Measurements from ENCODE around the gene SIRPA. TPM values are rescaled to one million over a fixed set of nuclear protein-coding genes. Genes with fewer than 3 reads are reported as not detected.

The SIRPA gene
- total and polyA plus RNA-seq, 11 donors = 8.6 to 73.5 (median 28.5) TPM

- Histone ChIP-seq H3K27ac (no peak overlapping the region), H3K4me1 (no peaks in the 10 kb centered on the region), H3K36me3 (no peaks in the 10 kb centered on the region), H3K27me3 (peaks cover 0 to 34% (median 4%) of the 10 kb centered on the region in 9 donors), H3K4me3 (no peak overlapping the region), H3K9me3 (no peaks in the 10 kb centered on the region)
- TF ChIP-seq POLR2A (IDR thresholded peaks at IDR 0.05) = no peak
- TF ChIP-seq CTCF (IDR thresholded peaks at IDR 0.05) = no peak
- intact Hi-C loops (cut with DNase I) = no loop called here
- no peak for DNase-seq
- ATAC-seq = no peak
- 65 to 74% (median 68%) methylated on average over 15 of the region's 15 CpGs for WGBS, 4 donors
Measured at GRCh38 chr20:1973601-1974440, 78.6 kb downstream of the SIRPA start.

GRCh38 chr20:1975291-1975690 lies 80.1 kb downstream of the SIRPA start:
- ATAC-seq (no peak), DNase-seq (no peak)
- Histone ChIP-seq H3K4me1 (no peaks in the 10 kb centered on the region), H3K27me3 (peaks cover 0 to 38% (median 0%) of the 10 kb centered on the region in 9 donors), H3K36me3 (no peaks in the 10 kb centered on the region), H3K27ac (no peak overlapping the region), H3K9me3 (no peaks in the 10 kb centered on the region), H3K4me3 (no peak overlapping the region)
- TF ChIP-seq POLR2A (IDR thresholded peaks at IDR 0.05) (no peak), CTCF (IDR thresholded peaks at IDR 0.05) (no peak)
- WGBS, 4 donors = 83 to 92% (median 90%) methylated on average over 11 of the region's 11 CpGs
- intact Hi-C loops (cut with DNase I) = no loop called here

GRCh38 chr20:1979106-1979778 lies 84.0 kb downstream of the SIRPA start:
- Histone ChIP-seq H3K27ac (no peak overlapping the region), H3K4me1 (no peaks in the 10 kb centered on the region), H3K36me3 (no peaks in the 10 kb centered on the region), H3K27me3 (peaks cover 0 to 50% (median 0%) of the 10 kb centered on the region in 9 donors), H3K9me3 (no peaks in the 10 kb centered on the region), H3K4me3 (no peak overlapping the region)
- TF ChIP-seq POLR2A (IDR thresholded peaks at IDR 0.05) (no peak), CTCF (IDR thresholded peaks at IDR 0.05) (no peak)
- ATAC-seq = no peak
- WGBS, 4 donors = 31 to 56% (median 52%) methylated on average over 3 of the region's 3 CpGs
- no peak for DNase-seq
- intact Hi-C loops (cut with DNase I) = no loop called here

- Histone ChIP-seq H3K36me3 (no peaks in the 10 kb centered on the region), H3K9me3 (no peaks in the 10 kb centered on the region), H3K4me1 (no peaks in the 10 kb centered on the region), H3K4me3 (no peak overlapping the region), H3K27me3 (peaks cover 0 to 42% (median 6%) of the 10 kb centered on the region in 9 donors), H3K27ac (no peak overlapping the region)
- WGBS, 4 donors = 82 to 100% (median 86%) methylated on average over 3 to 5 of the region's 5 CpGs
- intact Hi-C loops (cut with DNase I) = loop anchor here in 1 of 10 donors (10.0 kb wide), 1 partner anchor 102 kb away; no protein-coding TSS in a partner anchor
- DNase-seq (no peak), ATAC-seq (no peak)
- no peak for TF ChIP-seq CTCF (IDR thresholded peaks at IDR 0.05)
- no peak for TF ChIP-seq POLR2A (IDR thresholded peaks at IDR 0.05)
Measured at GRCh38 chr20:1982686-1983085, 87.5 kb downstream of the SIRPA start.
